Heart right ventricle (tissue), 16 donors: ENCODE data around the gene RAD51B. TPM values are rescaled to one million over a fixed set of nuclear protein-coding genes. Genes with fewer than 3 reads are reported as not detected.

Experiments
- ATAC-seq, 8 donors: fragments of 200-7000 bp; cut with Tn5 transposase; one replicate each; pipeline ENCODE4 v1.9.1; 2020; ENCODE audit warnings: mild to moderate bottlenecking in 8 of 8, moderate library complexity in 8 of 8, moderate number of reproducible peaks in 1 of 8
- DNase-seq, 2 donors: peaks; one replicate each; pipeline ENCODE4 v3.0.0-alpha.2; 2020
- H3K27ac ChIP-seq, 10 donors: fragments of 200-600 bp; sonication (generic) in 2 of 10; one replicate each; pipeline versions ENCODE4 v1.5.0 to v1.8.0; 2020 to 2022; ENCODE audit warnings: mild to moderate bottlenecking in 3 of 10
- H3K27me3 ChIP-seq, 7 donors: fragments of 200-600 bp; one replicate each; pipeline ENCODE4 v1.8.0; 2021 to 2022; ENCODE audit warnings: mild to moderate bottlenecking in 2 of 7
- H3K36me3 ChIP-seq, 9 donors: fragments of 200-600 bp; sonication (generic) in 1 of 9; one replicate each; pipeline versions ENCODE4 v1.5.0 to v1.8.0; 2020 to 2022; ENCODE audit warnings: mild to moderate bottlenecking in 2 of 9
- H3K4me1 ChIP-seq, 9 donors: fragments of 200-600 bp; sonication (generic) in 1 of 9; one replicate each; pipeline versions ENCODE4 v1.5.0 to v1.8.0; 2020 to 2022; ENCODE audit warnings: mild to moderate bottlenecking in 4 of 9
- H3K4me3 ChIP-seq, 10 donors: fragments of 200-600 bp; sonication (generic) in 2 of 10; one replicate each; pipeline versions ENCODE4 v1.5.0 to v1.8.0; 2020 to 2022; ENCODE audit warnings: mild to moderate bottlenecking in 7 of 10, moderate library complexity in 2 of 10
- H3K9me3 ChIP-seq, 11 donors: fragments of 200-600 bp in 10 of 11; sonication (generic) in 2 of 11; one replicate each; pipeline versions ENCODE4 v1.5.0 to v1.8.0; 2013 to 2022; ENCODE audit warnings: mild to moderate bottlenecking in 2 of 11, control low read depth in 1 of 11, moderate library complexity in 1 of 11
- CTCF ChIP-seq, 9 donors: fragments of 200-600 bp; sonication (generic) in 2 of 9; IDR thresholded peaks; one replicate each; pipeline versions ENCODE4 v1.5.0 to v1.8.0; 2021 to 2022; ENCODE audit warnings: antibody characterized with exemption in 9 of 9, mild to moderate bottlenecking in 5 of 9, moderate library complexity in 1 of 9
- WGBS, 2 donors: extraction: QIAGEN DNeasy Blood & Tissue Kit; methylation state at CpG; one replicate each; pipeline ENCODE4 v1.1.7; 2013; ENCODE audit warnings: inconsistent platforms in 1 of 2; 5-methylcytosine and 5-hydroxymethylcytosine counted together
- intact Hi-C, 10 donors: fragments of 100-400 bp; cut with DNase I; formaldehyde crosslinking; loops; one replicate each; pipeline versions ENCODE4 v1.11.1 to v1.14.2; 2022
- polyA plus RNA-seq, 2 donors: library from polyadenylated mRNA; stranded (reverse); fragments of 200-250 nt; gene quantifications; one replicate each; pipeline ENCODE4 v1.2.3, GENCODE V29; 2013
- total RNA-seq, 10 donors: library from RNA; stranded (reverse); fragmentation: NEBNext Ultra II Directional in 3 of 10; extraction: Animal tissue kit (Norgen Biotek cat#: 25700) in 3 of 10; gene quantifications; one replicate each; pipeline versions ENCODE4 v1.2.1 to v1.2.4, GENCODE V29; 2021 to 2023
- donor health status: Arrhythmogenic right ventricular cardiomyopathy.
- donor health status: ischemic (EF 13 %, LVEDD 7.1; RV severe dilation, severe dysfunction).
- donor health status: healthy with polysubstance abuse.
- donor health status: DM: no; HTN: yes; CAD: no.
- donor health status: DM: no; HTN: no; CAD: no.
- donor health status: ischemic (EF 25% LVEDD 6.9; RV normal size, moderate dysfunction).
- donor health status: ischemic (EF 25% LVEDD 5.7; RV mildly dilated, moderate dysfunction).
- donor health status: healthy.
- donor health status: DM: yes; HTN: yes; CAD: no.
- donor health status: Ischemic cardiomyopathy.
- donor health status: ischemic (EF 35%, LVEDD 5.7; RV mildly dilated, moderate dysfunction).
- donor health status: nonischemic (EF 11% LVEDD 7.7; RV severe dilation, severe dysfunction).
- donor health status: DM: yes; HTN: yes; CAD: no.
- donor health status: PGD.
- donor health status: ischemic (EF 29% LVEDD 5.4; RV normal size, mild dysfunction).
- donor health status: nonischemic (EF 23%, LVEDD 6.1; RV moderate dilation, normal function).

The RAD51B gene
- total and polyA plus RNA-seq, 12 donors, result 0.88 to 8.6 (median 3.5) TPM

GRCh38 chr14:68373847-68374444 is 554.4 kb downstream of the RAD51B start:
- ATAC-seq, result no peak

GRCh38 chr14:68374682-68375081 is 555.1 kb downstream of the RAD51B start:
- peak overlapping the region in 2 of 10 donors; percentile 86 to 89 for H3K27ac ChIP-seq
- no peaks in the 10 kb centered on the region for H3K27me3 ChIP-seq
- no peak for DNase-seq
- H3K4me1 ChIP-seq, result peaks cover 4 to 65% (median 36%) of the 10 kb centered on the region in 9 donors
- 92 to 94% methylated on average over 7 of the region's 7 CpGs for WGBS, 2 donors
- peaks cover 0 to 4% (median 0%) of the 10 kb centered on the region in 11 donors for H3K9me3 ChIP-seq
- intact Hi-C loops, result loop anchor here in 2 of 10 donors (5.0 to 10.0 kb wide), 4 partner anchors 110 to 430 kb away; partner anchors contain the start of gene ZFP36L1 (in 1 of the 2)
- ATAC-seq, result no peak
- no peak overlapping the region for H3K4me3 ChIP-seq
- TF ChIP-seq CTCF (IDR thresholded peaks at IDR 0.05), result no peak
- no peaks in the 10 kb centered on the region for H3K36me3 ChIP-seq

More at GRCh38 chr14:68373847-68374444, 554.4 kb downstream of the RAD51B start:
- H3K4me3 ChIP-seq, result no peak overlapping the region
- 66 to 69% methylated on average over 2 of the region's 2 CpGs for WGBS, 2 donors
- peaks cover 0 to 4% (median 0%) of the 10 kb centered on the region in 11 donors for H3K9me3 ChIP-seq
- DNase-seq, result no peak
- no peak for TF ChIP-seq CTCF (IDR thresholded peaks at IDR 0.05)
- H3K4me1 ChIP-seq, result peaks cover 4 to 65% (median 37%) of the 10 kb centered on the region in 9 donors
- no peaks in the 10 kb centered on the region for H3K36me3 ChIP-seq
- H3K27ac ChIP-seq, result peak overlapping the region in 1 of 10 donors; percentile 89
- intact Hi-C loops, result loop anchor here in 2 of 10 donors (10.0 kb wide), 3 partner anchors 109 to 429 kb away; no protein-coding TSS in a partner anchor
- H3K27me3 ChIP-seq, result no peaks in the 10 kb centered on the region

- Histone ChIP-seq H3K4me1 (peaks cover 4 to 65% (median 38%) of the 10 kb centered on the region in 9 donors), H3K9me3 (peaks cover 0 to 4% (median 0%) of the 10 kb centered on the region in 11 donors), H3K27ac (peak overlapping the region in 4 of 10 donors; percentile 82 to 89 (median 86)), H3K36me3 (no peaks in the 10 kb centered on the region), H3K4me3 (no peak overlapping the region), H3K27me3 (no peaks in the 10 kb centered on the region)
- ATAC-seq (no peak), DNase-seq (no peak)
- WGBS, 2 donors, result 92% methylated on average over 4 of the region's 4 CpGs
- TF ChIP-seq CTCF (IDR thresholded peaks at IDR 0.05), result no peak
- intact Hi-C loops, result loop anchor here in 2 of 10 donors (5.0 to 10.0 kb wide), 4 partner anchors 111 to 431 kb away; partner anchors contain the start of gene ZFP36L1 (in 1 of the 2)
Measured at GRCh38 chr14:68375376-68375775, 555.8 kb downstream of the RAD51B start.

- Histone ChIP-seq H3K36me3 (no peaks in the 10 kb centered on the region), H3K4me1 (peaks cover 4 to 70% (median 38%) of the 10 kb centered on the region in 9 donors), H3K9me3 (peaks cover 0 to 4% (median 0%) of the 10 kb centered on the region in 11 donors), H3K4me3 (no peak overlapping the region), H3K27ac (peak overlapping the region in 9 of 10 donors; percentile 59 to 89 (median 80)), H3K27me3 (no peaks in the 10 kb centered on the region)
- 82 to 86% methylated on average over 2 of the region's 2 CpGs for WGBS, 2 donors
- DNase-seq (no peak), ATAC-seq (no peak)
- no peak for TF ChIP-seq CTCF (IDR thresholded peaks at IDR 0.05)
- intact Hi-C loops, result loop anchor here in 2 of 10 donors (5.0 to 10.0 kb wide), 4 partner anchors 111 to 431 kb away; partner anchors contain the start of gene ZFP36L1 (in 1 of the 2)
Measured at GRCh38 chr14:68376067-68376779, 556.6 kb downstream of the RAD51B start.
